H9 (cell line): ENCODE data around the gene PES1. TPM values are rescaled to one million over a fixed set of nuclear protein-coding genes. Genes with fewer than 3 reads are reported as not detected.
A peak's percentile ranks its signal among the peaks of the same experiment; 100 is the strongest.

Source experiments
- DNase-seq: peaks from one replicate; pipeline ENCODE4 v3.0.0-alpha.2; 2017
- H2AFZ ChIP-seq: one replicate; pipeline ENCODE4 v1.6.1; 2013; ENCODE audit warnings: mild to moderate bottlenecking, low read length, control low read depth, moderate library complexity
- H2AK5ac ChIP-seq: 2 replicates; pipeline ENCODE4 v1.6.1; 2013; ENCODE audit warnings: low read length, control low read depth, mixed read lengths; ENCODE audit not compliant: insufficient read length
- H2BK120ac ChIP-seq: one replicate; pipeline ENCODE4 v1.6.1; 2013; ENCODE audit warnings: low read depth, mild to moderate bottlenecking, low read length, control low read depth, inconsistent platforms; ENCODE audit not compliant: poor library complexity, severe bottlenecking
- H2BK12ac ChIP-seq: 2 replicates; pipeline ENCODE4 v1.6.1; 2013; ENCODE audit warnings: low read length, control low read depth, mixed read lengths, low read depth; ENCODE audit not compliant: insufficient read length
- H2BK15ac ChIP-seq: 2 replicates; pipeline ENCODE4 v1.6.1; 2013; ENCODE audit warnings: low read depth, low read length, control low read depth
- H2BK20ac ChIP-seq: one replicate; pipeline ENCODE4 v1.6.1; 2013; ENCODE audit warnings: low read depth, mild to moderate bottlenecking, low read length, control low read depth, inconsistent platforms; ENCODE audit not compliant: poor library complexity, severe bottlenecking
- H2BK5ac ChIP-seq: 2 replicates; pipeline ENCODE4 v1.6.1; 2013; ENCODE audit warnings: low read length, control low read depth, mixed read lengths; ENCODE audit not compliant: insufficient read length
- H3K14ac ChIP-seq: 2 replicates; pipeline ENCODE4 v1.6.1; 2013; ENCODE audit warnings: low read length, control low read depth; ENCODE audit not compliant: insufficient read depth
- H3K18ac ChIP-seq: 2 replicates; pipeline ENCODE4 v1.6.1; 2013; ENCODE audit warnings: low read depth, mild to moderate bottlenecking, mixed read lengths, low read length, control low read depth; ENCODE audit not compliant: insufficient read length
- H3K23ac ChIP-seq: 2 replicates; pipeline ENCODE4 v1.6.1; 2013; ENCODE audit warnings: low read length, control low read depth, mixed read lengths, low read depth; ENCODE audit not compliant: insufficient read length
- H3K23me2 ChIP-seq: 2 replicates; pipeline ENCODE4 v1.6.1; 2013; ENCODE audit warnings: low read depth, mild to moderate bottlenecking, mixed read lengths, low read length, control low read depth; ENCODE audit not compliant: insufficient read length, poor library complexity, severe bottlenecking
- H3K27ac ChIP-seq: 2 replicates; pipeline ENCODE4 v1.5.1; 2013; ENCODE audit warnings: low read length, control low read depth, mixed read lengths, low read depth; ENCODE audit not compliant: insufficient read length
- H3K27me3 ChIP-seq: 2 replicates; pipeline ENCODE4 v1.6.1; 2013; ENCODE audit warnings: low read length, control low read depth, inconsistent platforms; ENCODE audit not compliant: insufficient read depth
- H3K4ac ChIP-seq: 2 replicates; pipeline ENCODE4 v1.6.1; 2013; ENCODE audit warnings: low read depth, mild to moderate bottlenecking, control low read depth, inconsistent platforms, low read length, moderate library complexity
- H3K4me1 ChIP-seq: 2 replicates; pipeline ENCODE4 v1.6.1; 2013; ENCODE audit warnings: low read length, control low read depth, inconsistent platforms; ENCODE audit not compliant: insufficient read depth
- H3K4me2 ChIP-seq: 2 replicates; pipeline ENCODE4 v1.6.1; 2013; ENCODE audit warnings: low read length, control low read depth, mixed read lengths; ENCODE audit not compliant: insufficient read length, insufficient read depth
- H3K56ac ChIP-seq: 2 replicates; pipeline ENCODE4 v1.6.1; 2013; ENCODE audit warnings: low read depth, mild to moderate bottlenecking, mixed read lengths, low read length, control low read depth; ENCODE audit not compliant: insufficient read length
- H3K79me1 ChIP-seq: 2 replicates; pipeline ENCODE4 v1.6.1; 2013; ENCODE audit warnings: low read depth, mild to moderate bottlenecking, moderate library complexity, low read length, control low read depth, inconsistent platforms; ENCODE audit not compliant: insufficient read depth, poor library complexity, severe bottlenecking
- H3K79me2 ChIP-seq: 2 replicates; pipeline ENCODE4 v1.6.1; 2013; ENCODE audit warnings: low read length, control low read depth, inconsistent platforms; ENCODE audit not compliant: insufficient read depth
- H3K9ac ChIP-seq: 2 replicates; pipeline ENCODE4 v1.6.1; 2013; ENCODE audit warnings: low read length, control low read depth, mixed read lengths; ENCODE audit not compliant: insufficient read length; ENCODE audit errors: extremely low read depth
- H3K9me3 ChIP-seq: one replicate; pipeline ENCODE4 v1.6.1; 2013; ENCODE audit warnings: low read depth, low read length, inconsistent platforms; ENCODE audit not compliant: control insufficient read depth
- H3T11ph ChIP-seq: one replicate; pipeline ENCODE4 v1.6.1; 2013; ENCODE audit warnings: mild to moderate bottlenecking, low read length, control low read depth, inconsistent platforms
- H4K20me1 ChIP-seq: one replicate; pipeline ENCODE4 v1.6.1; 2013; ENCODE audit not compliant: control insufficient read depth, insufficient read length, insufficient read depth
- H4K5ac ChIP-seq: 2 replicates; pipeline ENCODE4 v1.6.1; 2013; ENCODE audit warnings: low read depth, mild to moderate bottlenecking, mixed read lengths, low read length, control low read depth; ENCODE audit not compliant: insufficient read length
- H4K8ac ChIP-seq: replicated peaks from 2 replicates; pipeline ENCODE4 v1.6.1; 2013; ENCODE audit warnings: low read length, control low read depth, mixed read lengths, low read depth; ENCODE audit not compliant: insufficient read length
- H4K91ac ChIP-seq: 2 replicates; pipeline ENCODE4 v1.6.1; 2013; ENCODE audit warnings: low read depth, mild to moderate bottlenecking, moderate library complexity, mixed read lengths, low read length, control low read depth; ENCODE audit not compliant: insufficient read length
- H3K27ac Mint-ChIP-seq, 3 experiments: 2 replicates in 2 of 3; 3 replicates in 1 of 3; pipeline ENCODE4 v1.8.0; 2020 to 2021; ENCODE audit warnings: mixed read lengths in 3 of 3, mild to moderate bottlenecking in 1 of 3, moderate library complexity in 1 of 3
- H3K27me3 Mint-ChIP-seq: 2 replicates; pipeline ENCODE4 v1.8.0; 2021; ENCODE audit warnings: low read depth, mild to moderate bottlenecking, moderate library complexity, mixed read lengths
- H3K36me3 Mint-ChIP-seq, 3 experiments: 2 replicates in 2 of 3; 3 replicates in 1 of 3; pipeline ENCODE4 v1.8.0; 2020 to 2021; ENCODE audit warnings: low read depth in 3 of 3, mixed read lengths in 3 of 3; ENCODE audit not compliant: insufficient read depth in 1 of 3
- H3K4me1 Mint-ChIP-seq, 2 experiments: 2 replicates each; pipeline ENCODE4 v1.8.0; 2020; ENCODE audit warnings: mixed read lengths in 2 of 2
- H3K4me3 Mint-ChIP-seq, 2 experiments: 2 replicates in 1 of 2; 3 replicates in 1 of 2; pipeline ENCODE4 v1.8.0; 2020 to 2021; ENCODE audit warnings: mild to moderate bottlenecking in 2 of 2, mixed read lengths in 2 of 2, moderate library complexity in 1 of 2
- H3K9me3 Mint-ChIP-seq, 2 experiments: 2 replicates in 1 of 2; 3 replicates in 1 of 2; pipeline ENCODE4 v1.8.0; 2020; ENCODE audit warnings: mild to moderate bottlenecking in 2 of 2, mixed read lengths in 2 of 2, moderate library complexity in 1 of 2
- WGBS: extraction: QIAGEN DNeasy Blood & Tissue Kit; methylation state at CpG from one replicate; pipeline ENCODE4 v1.1.7; 2013; ENCODE audit warnings: missing lambda C conversion rate, low lambda C conversion rate, mixed read lengths; ENCODE audit not compliant: insufficient read length; ENCODE audit errors: extremely low coverage; 5-methylcytosine and 5-hydroxymethylcytosine counted together
- total RNA-seq: library from RNA; stranded (reverse); gene quantifications from 2 replicates; pipeline ENCODE4 v1.2.1, GENCODE V29; 2021
- TF ChIP-seq, protein P1 (sequence below): fragments of 200-600 bp; sonication (generic); conservative IDR thresholded peaks from 3 replicates; pipeline ENCODE4 v1.8.0; 2021; ENCODE audit warnings: antibody characterized with exemption, mild to moderate bottlenecking

Gene PES1
- total RNA-seq, 1 experiment from 2014 or later = 133 TPM

GRCh38 chr22:30607300-30607930, 15.7 kb upstream of the PES1 start:
- no peaks in the 10 kb centered on the region for H3K9me3 ChIP-seq
- no peaks in the 10 kb centered on the region for H4K20me1 ChIP-seq
- no CpG with 5 or more reads among the region's 7 CpGs for WGBS
- no peak overlapping the region for H3K56ac ChIP-seq
- no peaks in the 10 kb centered on the region for H3K79me2 ChIP-seq
- no peaks in the 10 kb centered on the region for H3K27me3 ChIP-seq
- peak overlapping the region; percentile 93 to 97 (median 95) for H3K27ac Mint-ChIP-seq
- no peak for DNase-seq
- TF ChIP-seq, protein P1, sequence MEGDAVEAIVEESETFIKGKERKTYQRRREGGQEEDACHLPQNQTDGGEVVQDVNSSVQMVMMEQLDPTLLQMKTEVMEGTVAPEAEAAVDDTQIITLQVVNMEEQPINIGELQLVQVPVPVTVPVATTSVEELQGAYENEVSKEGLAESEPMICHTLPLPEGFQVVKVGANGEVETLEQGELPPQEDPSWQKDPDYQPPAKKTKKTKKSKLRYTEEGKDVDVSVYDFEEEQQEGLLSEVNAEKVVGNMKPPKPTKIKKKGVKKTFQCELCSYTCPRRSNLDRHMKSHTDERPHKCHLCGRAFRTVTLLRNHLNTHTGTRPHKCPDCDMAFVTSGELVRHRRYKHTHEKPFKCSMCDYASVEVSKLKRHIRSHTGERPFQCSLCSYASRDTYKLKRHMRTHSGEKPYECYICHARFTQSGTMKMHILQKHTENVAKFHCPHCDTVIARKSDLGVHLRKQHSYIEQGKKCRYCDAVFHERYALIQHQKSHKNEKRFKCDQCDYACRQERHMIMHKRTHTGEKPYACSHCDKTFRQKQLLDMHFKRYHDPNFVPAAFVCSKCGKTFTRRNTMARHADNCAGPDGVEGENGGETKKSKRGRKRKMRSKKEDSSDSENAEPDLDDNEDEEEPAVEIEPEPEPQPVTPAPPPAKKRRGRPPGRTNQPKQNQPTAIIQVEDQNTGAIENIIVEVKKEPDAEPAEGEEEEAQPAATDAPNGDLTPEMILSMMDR = no peak
- H3K4me1 Mint-ChIP-seq = peaks cover 38 to 47% of the 10 kb centered on the region in 2 experiments
- H2BK12ac ChIP-seq = no peak overlapping the region
- peaks cover 6% of the 10 kb centered on the region for H3K23me2 ChIP-seq
- peak overlapping the region; percentile 82 for H3K4me2 ChIP-seq
- H3K4me3 Mint-ChIP-seq = peak overlapping the region; percentile 77 to 85
- H4K8ac ChIP-seq = no peak overlapping the region
- H3K36me3 Mint-ChIP-seq = peaks cover 16 to 31% (median 26%) of the 10 kb centered on the region in 3 experiments; a peak in 6 of 7 replicates
- no peak overlapping the region for H3K14ac ChIP-seq
- 0 out of 2 replicates have a peak, but pooled peaks cover 6% of the 10 kb centered on the region for H3K4me1 ChIP-seq
- H3T11ph ChIP-seq = no peak overlapping the region
- peaks cover 4% of the 10 kb centered on the region for H3K79me1 ChIP-seq
- no peak overlapping the region for H2AK5ac ChIP-seq
- H3K23ac ChIP-seq = no peak overlapping the region
- H3K9ac ChIP-seq = peak overlapping the region; percentile 60
- no peak overlapping the region for H2BK15ac ChIP-seq
- H2BK120ac ChIP-seq = no peak overlapping the region
- no peaks in the 10 kb centered on the region for H3K27me3 Mint-ChIP-seq
- H2BK5ac ChIP-seq = no peak overlapping the region
- no peak overlapping the region for H2BK20ac ChIP-seq
- H3K27ac ChIP-seq = no peak overlapping the region
- no peaks in the 10 kb centered on the region for H3K9me3 Mint-ChIP-seq
- no peak overlapping the region for H2AFZ ChIP-seq
- H3K4ac ChIP-seq = no peak overlapping the region
- H4K91ac ChIP-seq = no peak overlapping the region
- no peak overlapping the region for H3K18ac ChIP-seq
- no peak overlapping the region for H4K5ac ChIP-seq
